GDM1 (cell line): Measurements from ENCODE around the gene PTPRD.

Source experiments
- DNase-seq: peaks from one replicate; lab custom pipeline; 2025; lab: John Stamatoyannopoulos, UW

The PTPRD gene

GRCh38 chr9:8899511-8899910, 1713.3 kb downstream of the PTPRD start:
- DNase-seq = no peak

GRCh38 chr9:8895861-8896224, 1717.0 kb downstream of the PTPRD start:
- no peak for DNase-seq

- DNase-seq = no peak
Observed at GRCh38 chr9:8895106-8895860, 1717.5 kb downstream of the PTPRD start.

- no peak for DNase-seq
Observed at GRCh38 chr9:8890695-8891094, 1722.1 kb downstream of the PTPRD start.

- no peak for DNase-seq
Observed at GRCh38 chr9:8889100-8889499, 1723.7 kb downstream of the PTPRD start.

- DNase-seq = no peak
Observed at GRCh38 chr9:8888591-8888990, 1724.2 kb downstream of the PTPRD start.

GRCh38 chr9:8887369-8887768, 1725.4 kb downstream of the PTPRD start:
- no peak for DNase-seq

GRCh38 chr9:8883321-8883720, 1729.5 kb downstream of the PTPRD start:
- no peak for DNase-seq

GRCh38 chr9:8880060-8880459, 1732.7 kb downstream of the PTPRD start:
- DNase-seq = no peak

- no peak for DNase-seq
Observed at GRCh38 chr9:8879284-8879683, 1733.5 kb downstream of the PTPRD start.

- DNase-seq = no peak
Observed at GRCh38 chr9:8877753-8878494, 1734.9 kb downstream of the PTPRD start.

- DNase-seq = no peak
Observed at GRCh38 chr9:8876303-8876702, 1736.5 kb downstream of the PTPRD start.

- no peak for DNase-seq
Observed at GRCh38 chr9:8874482-8874881, 1738.3 kb downstream of the PTPRD start.

GRCh38 chr9:8872802-8873201, 1740.0 kb downstream of the PTPRD start:
- no peak for DNase-seq

GRCh38 chr9:8871796-8872445, 1740.9 kb downstream of the PTPRD start:
- no peak for DNase-seq

- DNase-seq = no peak
Observed at GRCh38 chr9:8871396-8871795, 1741.4 kb downstream of the PTPRD start.

GRCh38 chr9:8869812-8870211, 1743.0 kb downstream of the PTPRD start:
- no peak for DNase-seq

- DNase-seq = no peak
Observed at GRCh38 chr9:8868632-8869031, 1744.2 kb downstream of the PTPRD start.

GRCh38 chr9:8867148-8867547, 1745.7 kb downstream of the PTPRD start:
- no peak for DNase-seq

GRCh38 chr9:8864545-8864896, 1748.3 kb downstream of the PTPRD start:
- no peak for DNase-seq

GRCh38 chr9:8863886-8864544, 1748.8 kb downstream of the PTPRD start:
- no peak for DNase-seq

GRCh38 chr9:8863069-8863468, 1749.7 kb downstream of the PTPRD start:
- no peak for DNase-seq

- DNase-seq = no peak
Observed at GRCh38 chr9:8860925-8861324, 1751.9 kb downstream of the PTPRD start.
